Amniotic stem cell (primary cell): Measurements from ENCODE around the gene PPDPF.

Experiments used
- DNase-seq: peaks from one replicate; lab custom pipeline; 2025; lab: John Stamatoyannopoulos, UW

Gene PPDPF

DNA sequence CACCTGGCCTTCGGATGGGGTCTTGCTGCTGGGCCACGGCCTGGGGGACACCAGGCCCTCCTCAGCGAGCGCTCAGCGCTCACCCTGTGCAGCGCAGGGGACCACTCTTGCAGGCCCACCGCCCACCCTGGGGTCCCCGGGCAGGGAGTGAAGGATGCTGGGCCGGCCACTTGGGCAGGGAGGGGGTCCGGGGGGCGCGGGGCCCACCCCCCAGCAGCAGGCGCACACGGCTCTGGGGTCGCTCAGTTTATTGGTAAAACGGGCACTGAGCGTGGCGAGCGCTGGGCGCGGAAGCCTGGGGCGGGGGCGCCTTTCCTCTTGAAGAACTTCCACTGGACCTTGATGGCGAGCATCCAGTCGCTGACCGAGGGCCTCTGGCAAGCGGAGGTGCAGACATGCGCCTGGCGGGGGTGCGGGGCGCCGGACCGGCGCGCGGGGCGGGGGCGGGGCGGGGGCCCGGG lies 32.8 kb upstream of the PPDPF start:
- no peak for DNase-seq

GRCh38 chr20:63488315-63489251 lies 32.0 kb upstream of the PPDPF start:
- no peak for DNase-seq

DNA sequence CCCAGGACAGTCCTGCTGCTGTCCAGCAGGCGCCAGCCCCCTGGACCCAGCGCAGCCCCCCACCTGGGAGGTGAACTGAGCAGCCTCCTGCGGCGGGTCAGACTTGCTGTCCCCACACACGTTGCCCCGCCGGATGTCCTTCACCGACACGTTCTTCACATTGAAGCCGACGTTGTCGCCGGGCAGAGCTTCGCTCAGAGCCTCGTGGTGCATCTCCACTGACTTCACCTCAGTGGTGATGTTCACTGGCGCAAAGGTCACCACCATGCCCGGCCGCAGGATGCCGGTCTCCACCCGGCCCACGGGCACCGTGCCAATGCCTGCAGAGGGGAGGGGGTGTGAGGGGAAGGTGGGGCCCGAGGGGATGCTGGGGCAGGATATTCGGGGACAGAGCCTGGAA lies 30.1 kb upstream of the PPDPF start:
- DNase-seq: no peak

DNA sequence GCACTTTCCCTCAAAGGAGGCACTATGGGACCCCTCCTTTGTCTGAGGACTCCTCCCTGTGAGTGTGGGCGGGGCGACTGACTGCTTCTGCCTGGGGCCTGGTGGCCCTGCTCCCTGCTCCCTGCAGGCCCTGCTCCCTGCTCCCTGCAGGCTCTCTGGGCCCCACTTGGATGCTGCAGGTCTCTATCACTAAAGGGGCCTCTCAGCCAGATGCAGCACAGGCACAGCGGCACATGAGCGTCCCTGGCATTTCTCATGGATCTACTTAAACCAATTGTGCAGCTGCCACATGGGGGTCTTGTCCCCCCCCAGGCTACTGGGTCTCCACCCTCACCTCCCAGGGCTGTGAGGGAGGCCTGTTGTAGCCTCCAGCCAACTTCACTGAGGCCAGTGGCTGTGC lies 29.5 kb upstream of the PPDPF start:
- DNase-seq: no peak

DNA sequence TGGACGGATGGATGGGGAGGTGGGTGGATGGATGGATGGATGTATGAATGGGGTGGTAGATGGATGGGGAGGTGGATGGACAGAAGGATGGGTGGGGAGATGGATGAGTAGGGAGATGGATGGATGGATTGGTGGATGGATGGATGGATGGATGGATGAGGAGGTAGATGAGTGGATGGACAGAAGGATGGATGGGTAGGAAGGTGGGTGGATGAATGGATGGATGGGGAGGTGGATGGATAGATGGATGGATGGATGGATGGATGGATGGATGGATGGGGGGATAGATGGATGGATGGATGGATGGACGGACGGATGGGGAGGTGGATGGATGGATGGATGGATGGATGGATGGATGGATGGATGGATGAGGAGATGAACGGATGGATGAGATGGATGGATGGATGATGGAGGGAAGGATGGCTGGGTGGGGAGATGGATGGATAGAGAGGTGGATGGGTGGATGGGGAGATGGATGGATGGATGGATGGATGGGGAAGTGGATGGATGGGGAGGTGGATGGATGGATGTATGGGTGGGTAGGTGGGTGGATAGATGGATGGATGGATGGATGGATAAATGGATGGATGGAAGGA lies 28.8 kb upstream of the PPDPF start:
- no peak for DNase-seq

DNA sequence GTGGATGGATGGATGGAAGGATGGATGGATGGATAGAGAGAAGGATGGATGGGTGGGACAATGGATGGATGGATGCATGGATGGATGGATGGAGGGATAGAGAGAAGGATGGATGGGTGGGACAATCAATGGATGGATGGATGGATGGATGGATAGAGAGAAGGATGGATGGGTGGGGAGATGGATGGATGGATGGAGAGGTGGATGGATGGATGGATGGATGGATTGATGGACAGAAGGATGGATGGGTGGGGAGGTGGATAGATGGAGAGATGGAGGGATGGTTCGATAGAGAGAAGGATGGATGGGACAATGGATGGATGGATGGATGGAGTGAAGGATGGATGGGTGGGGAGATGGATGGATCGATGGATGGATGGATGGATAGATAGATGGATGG lies 28.0 kb upstream of the PPDPF start:
- no peak for DNase-seq

- no peak for DNase-seq
Observed at GRCh38 chr20:63492982-63493381, 27.6 kb upstream of the PPDPF start.

DNA sequence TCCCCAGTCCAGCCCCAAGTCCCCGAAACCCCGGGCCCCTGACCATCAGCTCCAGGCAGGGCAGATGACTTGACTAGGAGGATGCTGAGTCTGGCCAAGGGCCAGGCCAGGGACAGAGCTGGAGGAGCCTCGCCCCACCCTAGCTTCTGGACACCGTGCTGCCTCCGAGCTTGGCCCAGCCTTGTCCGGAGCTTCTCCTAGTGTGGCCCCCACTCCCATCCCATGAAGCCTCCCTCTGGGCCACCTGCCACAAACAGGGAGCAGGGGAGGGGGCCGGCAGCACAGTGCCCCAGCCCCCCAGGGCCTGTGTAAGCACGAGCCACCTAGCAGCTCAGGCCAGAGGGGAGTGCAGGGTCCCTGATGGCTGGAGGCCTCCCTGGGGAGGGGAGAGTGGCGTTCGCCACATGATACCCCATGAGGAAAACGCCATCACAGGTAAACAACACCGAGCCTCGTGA lies 27.0 kb upstream of the PPDPF start:
- no peak for DNase-seq

GRCh38 chr20:63494084-63494419 lies 26.5 kb upstream of the PPDPF start:
- DNase-seq: no peak

DNA sequence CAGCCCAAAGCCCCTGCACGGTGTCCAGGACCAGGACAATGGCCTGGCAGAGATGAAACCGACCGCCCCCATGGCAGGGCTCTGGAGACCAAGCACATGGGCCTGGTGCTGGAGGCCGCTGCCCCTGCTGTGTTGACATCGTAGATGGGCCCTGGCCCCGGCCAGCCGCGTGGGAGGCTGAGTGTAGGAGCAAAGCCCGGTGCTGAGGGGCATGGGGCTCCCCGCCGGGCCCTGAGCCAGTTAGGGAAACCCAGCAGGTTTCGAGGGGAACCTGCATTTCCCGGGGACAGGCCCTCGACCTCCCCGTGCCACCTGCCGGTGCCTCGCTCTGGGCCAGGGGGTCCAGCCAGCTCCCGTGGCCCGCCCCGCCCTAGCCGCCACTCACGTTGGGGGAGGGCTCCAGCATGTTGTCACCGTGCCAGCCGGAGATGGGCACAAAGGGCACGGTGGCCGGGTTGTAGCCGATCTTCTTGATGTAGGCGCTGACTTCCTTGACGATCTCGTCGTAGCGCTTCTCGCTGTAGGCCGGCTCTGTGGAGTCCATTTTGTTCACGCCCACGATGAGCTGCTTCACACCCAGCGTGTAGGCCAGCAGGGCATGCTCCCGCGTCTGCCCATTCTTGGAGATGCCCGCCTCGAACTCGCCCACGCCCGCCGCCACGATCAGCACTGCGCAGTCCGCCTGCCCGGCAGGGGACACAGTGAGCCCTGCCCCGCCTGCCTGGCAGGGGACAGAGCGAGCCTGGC lies 26.0 kb upstream of the PPDPF start:
- no peak for DNase-seq

GRCh38 chr20:63495167-63495720 lies 25.3 kb upstream of the PPDPF start:
- DNase-seq: no peak

- no peak for DNase-seq
Observed at GRCh38 chr20:63495741-63496595, 24.6 kb upstream of the PPDPF start.

DNA sequence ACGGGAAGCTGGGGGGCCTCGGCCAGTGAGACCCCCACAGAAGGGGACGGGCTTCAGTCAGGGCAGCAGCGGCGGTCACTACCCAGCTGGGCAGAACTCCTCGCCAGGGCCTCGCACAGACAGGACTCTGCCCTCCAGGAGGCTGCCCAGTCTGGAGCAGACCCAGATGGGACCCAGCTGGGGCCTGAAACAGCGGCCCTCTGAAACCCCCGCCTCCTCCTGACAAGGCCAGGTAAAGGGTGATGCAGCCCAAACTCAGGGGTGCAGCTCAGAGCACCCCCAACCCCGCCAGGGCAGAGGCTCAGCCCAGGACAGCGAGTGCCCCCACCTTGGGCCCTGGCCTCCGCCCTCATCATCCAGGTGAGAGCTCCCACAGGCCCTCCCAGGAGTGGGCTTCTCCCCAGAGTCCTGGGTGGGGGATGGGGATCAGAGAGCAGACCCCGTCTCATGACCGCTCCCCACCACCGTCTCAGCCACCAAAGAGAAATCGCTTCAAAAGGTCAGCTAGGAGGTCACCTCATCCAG lies 23.9 kb upstream of the PPDPF start:
- no peak for DNase-seq

- DNase-seq: no peak
Observed at GRCh38 chr20:63497138-63497945, 23.2 kb upstream of the PPDPF start.

DNA sequence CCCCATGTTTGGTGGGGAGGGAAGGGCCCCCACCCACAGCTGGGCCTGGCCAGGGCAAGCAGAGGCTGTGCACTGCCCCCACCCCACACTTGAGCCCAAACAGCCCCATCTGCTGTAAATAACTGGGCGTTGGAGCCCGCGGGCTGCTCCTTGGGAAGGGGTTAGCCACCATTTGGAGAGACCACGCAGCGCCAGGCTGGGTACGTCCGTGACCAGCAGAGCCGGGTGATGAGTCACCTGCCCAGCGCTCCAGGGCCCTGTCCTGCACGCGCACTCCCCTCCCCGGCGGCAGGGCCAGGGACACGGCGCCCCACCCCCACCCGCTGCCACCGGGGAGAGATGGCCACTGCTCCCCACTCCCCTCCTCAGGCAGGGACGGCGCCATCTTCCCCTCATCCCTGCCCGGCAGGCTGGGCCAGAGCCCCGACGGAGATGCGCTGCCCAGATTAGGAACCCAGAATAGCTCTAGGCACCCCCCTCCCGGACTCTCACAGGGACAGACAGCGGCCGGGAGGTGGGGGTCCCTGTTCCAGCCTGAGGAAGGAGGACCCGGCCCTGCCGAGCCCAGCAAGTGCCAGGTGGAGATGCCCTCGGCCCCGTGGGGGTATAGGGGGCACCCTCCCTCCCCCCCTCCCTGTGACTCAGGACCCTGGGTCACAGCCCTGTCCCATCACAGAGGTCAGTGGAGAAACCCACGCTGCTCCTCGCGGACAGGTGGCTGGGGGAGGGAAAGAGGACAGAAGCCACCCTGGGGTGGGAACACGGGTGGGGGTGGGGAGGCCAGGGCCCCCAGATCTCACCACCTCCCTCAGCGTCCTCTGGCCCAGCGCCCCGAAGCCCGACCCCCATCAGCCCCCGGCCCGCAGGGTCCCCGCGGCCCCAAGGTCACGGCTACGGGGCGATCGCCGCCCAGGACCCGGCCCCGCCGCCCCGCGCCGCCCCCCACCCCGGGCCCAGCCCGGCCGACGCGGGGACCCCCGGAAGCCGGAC lies 22.3 kb upstream of the PPDPF start:
- DNase-seq: no peak

GRCh38 chr20:63498960-63499337 lies 21.6 kb upstream of the PPDPF start, which contains the start of gene EEF1A2:
Gene EEF1A2 (minus strand): TSS chr20:63499083. CDS start chr20:63497763, 1,320 bp downstream.
- DNase-seq: no peak

- DNase-seq: no peak
Observed at GRCh38 chr20:63499338-63499969, 21.1 kb upstream of the PPDPF start.

- DNase-seq: no peak
Observed at GRCh38 chr20:63500151-63500901, 20.2 kb upstream of the PPDPF start.
